ENCODE measurements around the gene SCARF1. TPM values are rescaled to one million over a fixed set of nuclear protein-coding genes. Genes with fewer than 3 reads are reported as not detected.

The SCARF1 gene
- polyA plus RNA-seq, 1 donor from 2014 or later, result 3.0 TPM

- TF ChIP-seq EZH2 (IDR thresholded peaks at IDR 0.05; ENCODE audit: borderline replicate concordance, insufficient read depth, low read length, poor library complexity, severe bottlenecking) (no peak), RAD21 (conservative IDR thresholded peaks at IDR 0.05) (no peak), MXI1 (conservative IDR thresholded peaks at IDR 0.05; ENCODE audit: poor library complexity, severe bottlenecking) (no peak), TAF1 (IDR thresholded peaks at IDR 0.05; ENCODE audit: low read depth) (no peak), EP300 (conservative IDR thresholded peaks at IDR 0.05; ENCODE audit: poor library complexity, severe bottlenecking) (no peak), CTCF (IDR thresholded peaks at IDR 0.05; ENCODE audit: poor library complexity, severe bottlenecking) (no peak), REST (IDR thresholded peaks at IDR 0.05; ENCODE audit: borderline replicate concordance) (no peak), POLR2AphosphoS5 (IDR thresholded peaks at IDR 0.05) (no peak), SMC3 (conservative IDR thresholded peaks at IDR 0.05; ENCODE audit: poor library complexity) (no peak)
- H3K9me3 ChIP-seq (ENCODE audit: low read length), result no peaks in the 10 kb centered on the region
- no peaks in the 10 kb centered on the region for H3K9me2 ChIP-seq (ENCODE audit: insufficient read depth, low read length)
- H2AFZ ChIP-seq (ENCODE audit: low read depth, low read length), result no peak overlapping the region
- H3F3A ChIP-seq (ENCODE audit: insufficient read depth, low read length, poor library complexity, severe bottlenecking), result no peaks in the 10 kb centered on the region
- no peak overlapping the region for H3K9ac ChIP-seq (ENCODE audit: low read length)
- no peak overlapping the region for H3K4me3 ChIP-seq (ENCODE audit: low read length)
- H3K27me3 ChIP-seq (ENCODE audit: insufficient read depth, low read depth, low read length), result no peaks in the 10 kb centered on the region
- H3K4me2 ChIP-seq (ENCODE audit: low read length), result no peak overlapping the region
- H3K79me2 ChIP-seq (replicated peaks; ENCODE audit: insufficient read depth, low read length), result no peaks in the 10 kb centered on the region
- H4K20me1 ChIP-seq (ENCODE audit: insufficient read depth), result no peaks in the 10 kb centered on the region
- no peaks in the 10 kb centered on the region for H3K36me3 ChIP-seq (ENCODE audit: insufficient read depth, low read length)
- H3K27ac ChIP-seq (ENCODE audit: low read length), result no peak overlapping the region
Measured at GRCh38 chr17:1593630-1593931, 52.0 kb downstream of the SCARF1 start.

- Histone ChIP-seq H3K27ac (ENCODE audit: low read length) (no peak overlapping the region), H3F3A (ENCODE audit: insufficient read depth, low read length, poor library complexity, severe bottlenecking) (no peaks in the 10 kb centered on the region), H3K4me3 (ENCODE audit: low read length) (no peak overlapping the region), H4K20me1 (ENCODE audit: insufficient read depth) (no peaks in the 10 kb centered on the region), H3K36me3 (ENCODE audit: insufficient read depth, low read length) (no peaks in the 10 kb centered on the region), H3K9ac (ENCODE audit: low read length) (no peak overlapping the region), H3K4me2 (ENCODE audit: low read length) (no peak overlapping the region), H3K27me3 (ENCODE audit: insufficient read depth, low read depth, low read length) (no peaks in the 10 kb centered on the region), H3K9me3 (ENCODE audit: low read length) (no peaks in the 10 kb centered on the region), H2AFZ (ENCODE audit: low read depth, low read length) (no peak overlapping the region), H3K9me2 (ENCODE audit: insufficient read depth, low read length) (no peaks in the 10 kb centered on the region), H3K79me2 (replicated peaks; ENCODE audit: insufficient read depth, low read length) (no peaks in the 10 kb centered on the region)
- TF ChIP-seq RAD21 (conservative IDR thresholded peaks at IDR 0.05), result no peak
- TF ChIP-seq POLR2AphosphoS5 (IDR thresholded peaks at IDR 0.05), result no peak
- no peak for TF ChIP-seq EP300 (conservative IDR thresholded peaks at IDR 0.05; ENCODE audit: poor library complexity, severe bottlenecking)
Measured at GRCh38 chr17:1592751-1593629, 52.5 kb downstream of the SCARF1 start.

Data from neural cell (in vitro differentiated cells).